Hypothalamus (tissue), 51 donors: ENCODE results near the gene HNRNPH1.
"Not testable (repeated sequence)": the region's sequence is repeated elsewhere in the genome, so short reads cannot be mapped to it uniquely, and the experiment has no call there.

Experiments
- DNase-seq, 51 donors: peaks; one replicate each; lab custom pipeline; 2025; lab: John Stamatoyannopoulos, UW

HNRNPH1 gene, protein sequence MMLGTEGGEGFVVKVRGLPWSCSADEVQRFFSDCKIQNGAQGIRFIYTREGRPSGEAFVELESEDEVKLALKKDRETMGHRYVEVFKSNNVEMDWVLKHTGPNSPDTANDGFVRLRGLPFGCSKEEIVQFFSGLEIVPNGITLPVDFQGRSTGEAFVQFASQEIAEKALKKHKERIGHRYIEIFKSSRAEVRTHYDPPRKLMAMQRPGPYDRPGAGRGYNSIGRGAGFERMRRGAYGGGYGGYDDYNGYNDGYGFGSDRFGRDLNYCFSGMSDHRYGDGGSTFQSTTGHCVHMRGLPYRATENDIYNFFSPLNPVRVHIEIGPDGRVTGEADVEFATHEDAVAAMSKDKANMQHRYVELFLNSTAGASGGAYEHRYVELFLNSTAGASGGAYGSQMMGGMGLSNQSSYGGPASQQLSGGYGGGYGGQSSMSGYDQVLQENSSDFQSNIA

DNA sequence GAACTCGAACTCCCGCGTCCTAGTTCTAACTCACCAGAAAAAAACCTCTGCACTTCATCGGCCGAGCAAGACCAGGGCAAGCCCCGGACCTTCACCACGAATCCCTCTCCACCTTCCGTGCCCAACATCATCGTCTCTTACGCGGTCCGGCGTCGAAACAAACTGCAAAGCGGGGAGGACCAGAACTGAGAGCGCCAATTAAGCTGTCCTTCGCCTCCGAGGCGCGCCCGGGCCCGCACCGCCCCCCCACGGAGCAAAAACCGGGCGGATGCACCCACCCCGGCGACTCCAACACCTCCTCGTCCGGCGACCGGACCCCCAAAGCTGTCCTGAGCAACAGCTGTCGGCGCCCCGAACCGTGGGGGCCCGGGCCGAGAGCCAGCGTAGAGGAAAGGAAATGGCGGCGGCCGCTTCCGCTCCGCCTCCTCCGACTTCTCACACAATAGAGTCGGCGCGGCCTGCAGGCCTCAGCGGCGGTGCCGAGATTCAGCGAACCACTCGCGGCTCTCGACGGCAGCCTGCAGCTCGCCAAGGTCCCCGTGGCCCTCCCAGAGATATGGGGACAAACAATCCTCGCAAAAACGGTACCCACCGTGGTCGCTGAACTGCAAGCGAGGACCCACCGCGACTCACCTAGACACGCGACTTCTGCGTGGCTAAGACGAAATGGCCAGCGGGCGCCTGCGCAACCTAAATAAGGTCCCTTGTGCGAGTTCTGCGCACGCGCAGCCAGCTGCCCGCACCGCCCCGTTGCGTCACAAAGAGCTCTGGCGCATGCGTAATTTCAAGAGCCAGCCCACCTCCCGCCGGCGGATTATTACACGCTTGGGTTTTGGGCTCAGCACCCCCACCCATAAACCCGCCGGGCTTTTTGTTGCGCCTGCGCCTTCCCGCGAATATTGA, at the start of gene HNRNPH1:
Gene HNRNPH1, minus strand, starts transcription at position 669 of the 903 bp plus-strand sequence. Its CDS starts 538 bp downstream, at position 131.
- peak; percentile 81 to 99 (median 97) for DNase-seq

DNA sequence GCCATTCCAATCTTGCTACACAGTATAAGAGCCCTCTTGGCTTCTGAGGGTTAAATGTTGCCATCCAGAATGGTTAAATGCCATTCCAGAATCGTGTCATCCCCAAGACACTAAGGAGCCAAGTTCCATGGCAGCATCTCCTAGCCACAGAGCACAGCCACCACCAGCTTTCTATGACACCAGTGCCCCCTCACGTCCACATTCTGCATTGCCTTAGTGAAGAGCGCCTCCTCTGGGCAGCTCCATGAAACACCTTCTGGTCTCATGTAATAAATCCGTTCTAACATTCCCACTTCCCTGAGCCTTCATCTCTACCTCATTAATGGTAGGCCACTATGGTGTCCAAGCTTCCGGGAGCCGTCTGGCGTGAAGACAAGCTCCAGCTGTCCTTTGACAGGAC, 44.9 kb upstream of the HNRNPH1 start:
- DNase-seq, result peak in 14 of 51 donors; percentile 4 to 33 (median 15)

DNA sequence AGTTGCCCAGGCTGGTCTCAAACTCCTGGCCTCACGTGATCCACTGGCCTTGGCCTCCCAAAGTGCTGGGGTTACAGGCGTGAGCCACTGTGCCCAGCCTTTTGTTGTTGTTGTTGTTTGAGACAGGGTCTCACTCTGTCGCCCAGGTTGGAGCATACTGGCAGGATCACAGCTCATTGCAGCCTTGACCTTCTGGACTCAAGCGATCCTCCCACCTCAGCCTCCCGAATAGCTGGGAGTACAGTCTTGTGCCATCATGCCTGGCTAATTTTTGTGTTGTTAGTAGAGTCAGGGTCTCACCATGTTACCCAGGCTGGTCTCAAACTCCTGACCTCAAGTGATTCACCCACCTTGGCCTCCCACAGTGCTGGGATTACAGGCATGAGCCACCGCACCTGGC, 38.2 kb upstream of the HNRNPH1 start:
- not testable (repeated sequence) for DNase-seq

DNA sequence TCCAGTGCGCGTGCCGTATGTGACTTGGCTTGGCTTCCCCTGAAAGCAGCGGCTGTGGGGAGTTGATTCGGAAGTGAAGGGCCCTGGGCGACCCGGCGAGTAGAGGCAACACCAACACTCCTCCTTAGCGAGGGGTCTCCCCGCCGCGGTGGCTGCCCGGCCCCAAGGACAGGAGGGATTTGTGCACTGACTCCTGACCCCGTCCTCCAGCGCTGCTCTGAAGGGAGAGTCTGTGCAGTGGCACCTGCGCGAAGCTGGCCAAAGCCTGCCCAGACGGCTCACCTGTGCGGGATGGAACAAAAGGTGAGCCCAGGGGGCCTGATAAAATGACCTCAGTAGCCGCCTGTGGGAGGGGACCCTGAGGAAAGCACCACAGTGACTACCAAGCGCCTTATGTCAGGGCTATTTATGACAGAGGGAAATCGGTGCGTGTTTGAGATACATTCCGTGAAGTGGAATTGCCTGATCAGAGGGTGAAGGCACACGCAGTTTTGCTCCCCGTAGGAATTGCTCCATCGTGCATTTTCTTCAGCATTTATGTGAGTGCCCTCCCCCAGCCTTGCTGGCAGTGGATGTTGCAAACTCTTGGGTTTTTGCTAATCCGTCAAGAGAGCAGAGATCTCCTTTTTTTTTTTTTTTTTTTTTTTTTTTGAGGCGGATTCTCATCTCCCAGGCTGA, 34.8 kb upstream of the HNRNPH1 start:
- peak in 1 of 51 donors; percentile 2 for DNase-seq

DNA sequence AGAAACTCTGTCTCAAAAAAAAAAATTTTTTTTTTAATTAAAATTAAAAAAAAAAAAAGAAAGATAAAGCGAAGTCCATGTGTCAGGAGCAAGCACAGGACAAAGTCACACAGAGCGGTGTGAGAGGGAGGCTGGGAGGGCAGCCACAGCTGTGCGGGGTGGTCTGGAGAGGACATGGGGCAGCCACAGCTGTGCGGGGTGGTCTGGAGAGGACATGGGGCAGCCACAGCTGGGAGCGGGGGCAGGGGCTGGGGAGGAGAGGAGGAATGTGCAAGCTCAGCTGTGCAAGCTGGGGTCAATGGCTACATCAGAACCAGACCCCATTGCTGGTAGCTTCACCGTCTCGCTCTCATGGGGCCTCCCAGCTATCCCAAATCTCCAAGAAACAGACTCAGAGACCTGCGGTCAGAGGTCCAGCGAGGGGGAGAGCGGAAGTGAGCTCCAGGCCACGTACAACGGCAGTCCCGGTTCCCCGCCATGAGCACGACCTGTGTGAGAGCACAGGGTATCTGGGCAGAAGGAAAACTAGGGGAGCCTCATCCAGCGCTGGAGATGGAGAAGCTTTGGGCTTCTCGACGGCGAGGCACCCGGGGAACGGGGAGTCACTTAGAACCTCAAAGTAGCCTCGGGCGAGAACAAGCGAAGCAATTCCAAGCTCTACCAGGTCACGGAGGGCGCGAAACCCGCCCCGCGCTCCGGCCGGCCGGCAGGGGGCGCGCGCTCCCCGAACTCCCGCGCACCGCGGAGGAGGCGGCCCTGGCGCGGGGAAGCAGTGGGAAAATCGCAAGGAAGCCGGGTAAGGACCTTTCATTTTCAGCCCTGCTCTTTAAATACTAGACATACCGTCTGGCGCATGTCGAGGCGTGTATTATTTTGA, 34.1 kb upstream of the HNRNPH1 start:
- DNase-seq, result not testable (repeated sequence)

DNA sequence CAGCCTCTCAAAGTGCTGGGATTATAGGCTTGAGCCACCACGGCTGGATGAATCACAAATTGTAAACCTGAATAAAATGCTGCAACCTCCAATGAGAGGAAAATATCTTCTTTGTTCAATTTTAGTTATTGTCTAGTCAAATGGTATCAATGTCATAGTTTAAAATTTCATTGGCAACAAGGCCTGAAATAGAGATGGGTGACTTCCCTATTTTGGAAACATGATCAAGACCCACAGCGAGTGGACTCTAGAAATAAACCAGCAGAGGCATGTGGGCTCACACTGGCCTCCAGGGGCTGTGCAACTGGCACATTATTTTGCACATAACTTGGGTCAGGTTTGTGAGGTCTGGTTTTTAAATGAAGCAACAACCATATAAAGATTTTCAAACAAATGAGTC, 29.7 kb upstream of the HNRNPH1 start:
- DNase-seq, result not testable (repeated sequence)

DNA sequence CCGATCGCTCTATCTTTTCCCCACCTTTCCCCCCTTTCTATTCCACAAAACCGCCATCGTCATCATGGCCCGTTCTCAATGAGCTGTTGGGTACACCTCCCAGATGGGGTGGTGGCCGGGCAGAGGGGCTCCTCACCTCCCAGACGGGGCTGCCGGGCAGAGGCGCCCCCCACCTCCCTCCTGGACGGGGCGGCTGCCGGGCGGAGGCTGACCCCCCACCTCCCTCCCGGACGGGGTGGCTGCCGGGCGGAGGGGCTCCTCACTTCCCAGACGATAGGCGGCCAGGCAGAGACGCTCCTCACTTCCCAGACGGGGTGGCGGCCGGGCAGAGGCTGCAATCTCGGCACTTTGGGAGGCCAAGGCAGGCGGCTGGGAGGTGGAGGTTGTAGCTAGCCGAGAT, 26.8 kb upstream of the HNRNPH1 start:
- not testable (repeated sequence) for DNase-seq

DNA sequence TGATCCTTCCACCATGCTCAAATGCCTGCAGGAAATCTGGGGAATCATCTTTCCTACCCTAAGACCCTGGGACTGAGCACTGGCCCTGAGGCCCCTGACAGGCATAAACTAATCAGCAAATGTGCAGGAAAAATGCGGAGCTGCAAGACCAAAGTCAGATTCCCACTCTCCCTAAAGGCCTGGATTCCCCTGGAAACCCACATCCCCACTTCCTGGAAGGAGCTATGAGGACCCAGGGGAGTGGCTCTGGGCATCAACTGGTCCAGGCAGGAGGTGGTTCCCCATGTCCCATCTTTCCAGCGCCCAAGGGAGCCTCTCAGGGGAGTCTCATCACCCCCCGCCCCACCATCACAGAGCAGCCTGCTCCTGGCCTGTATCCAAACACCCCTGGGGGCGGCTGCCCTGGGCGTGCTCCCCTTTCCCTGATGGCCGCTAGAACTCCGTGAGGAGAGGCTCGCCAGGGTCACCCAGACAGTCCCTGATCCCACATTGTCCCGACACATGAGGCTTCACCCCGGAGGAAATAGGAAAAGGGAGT, 25.8 kb upstream of the HNRNPH1 start:
- not testable (repeated sequence) for DNase-seq

DNA sequence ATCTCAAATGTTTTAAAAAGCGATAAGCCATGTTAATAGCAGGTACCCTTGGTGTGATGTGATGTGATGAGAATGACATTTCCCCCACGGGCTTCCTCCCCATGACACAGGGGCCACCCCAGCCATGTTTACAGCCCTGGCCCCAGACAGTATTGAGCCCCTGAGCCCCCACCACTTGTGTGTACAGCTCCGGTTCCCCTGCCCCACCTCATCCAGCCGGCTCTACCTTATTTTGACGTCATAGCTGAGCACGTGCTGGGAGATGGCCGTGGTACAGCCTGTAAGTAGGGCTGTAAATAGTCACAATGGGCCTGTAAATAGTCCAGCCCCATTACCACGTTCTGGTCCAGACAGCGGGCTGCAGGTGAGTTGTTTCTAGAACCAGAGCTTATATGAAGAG, 24.9 kb upstream of the HNRNPH1 start:
- DNase-seq, result no peak

DNA sequence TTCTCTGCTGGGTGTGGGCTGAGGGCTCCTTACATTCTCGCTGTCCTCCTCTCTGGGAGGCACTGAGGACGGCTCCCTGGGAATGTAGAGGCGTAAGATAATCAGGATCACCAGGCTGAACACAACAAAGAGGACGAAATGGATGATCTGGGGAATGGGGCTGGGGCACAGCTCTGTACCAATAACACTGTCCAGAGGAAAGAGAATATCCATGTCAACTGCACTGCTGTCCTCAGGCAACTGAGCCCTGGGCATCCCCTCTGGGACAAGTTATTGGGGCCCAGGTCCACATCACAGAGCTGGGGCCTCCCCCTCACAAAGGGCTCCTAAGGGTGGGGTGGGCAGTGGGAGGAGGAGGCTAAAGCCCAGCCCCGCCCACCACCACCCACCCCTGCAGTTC, 21.3 kb upstream of the HNRNPH1 start:
- not testable (repeated sequence) for DNase-seq

DNA sequence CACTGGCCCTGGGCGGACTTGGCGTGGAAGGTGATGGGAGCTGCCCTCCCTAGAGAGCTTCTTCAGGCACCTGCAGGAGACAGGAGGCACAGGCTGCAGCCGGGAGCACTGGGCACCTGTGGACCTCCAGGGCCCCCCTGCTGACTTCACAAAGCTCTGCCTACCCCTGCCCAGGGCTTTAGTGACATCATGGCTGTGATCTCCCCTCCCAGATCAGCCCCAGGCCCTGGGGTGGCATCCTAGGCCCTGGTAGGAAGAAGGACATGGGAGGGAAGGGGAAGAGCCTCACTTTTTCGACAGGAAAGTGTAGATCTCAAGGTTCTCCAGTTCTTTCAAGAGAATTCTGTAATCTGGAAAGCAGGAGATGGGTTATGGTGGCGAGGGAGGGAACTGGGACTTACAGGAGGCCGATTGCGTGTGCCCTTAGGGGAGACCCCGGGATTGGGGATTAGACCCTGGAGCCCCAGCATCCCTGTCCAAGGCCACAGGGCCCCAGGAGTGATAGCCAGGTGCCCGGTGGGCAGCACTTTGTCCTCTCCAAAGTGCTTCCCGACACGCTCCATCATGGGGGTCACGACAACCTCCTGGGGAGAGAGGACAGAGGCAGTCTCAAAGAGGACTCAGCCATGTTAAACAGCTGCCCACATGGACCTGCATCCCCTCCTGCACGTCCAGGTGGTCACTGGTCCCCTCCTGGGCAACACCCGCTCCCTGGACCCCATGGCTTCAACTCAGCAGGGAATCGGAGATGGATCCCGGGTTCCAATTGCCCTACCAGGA, 19.9 kb upstream of the HNRNPH1 start:
- DNase-seq, result not testable (repeated sequence)

DNA sequence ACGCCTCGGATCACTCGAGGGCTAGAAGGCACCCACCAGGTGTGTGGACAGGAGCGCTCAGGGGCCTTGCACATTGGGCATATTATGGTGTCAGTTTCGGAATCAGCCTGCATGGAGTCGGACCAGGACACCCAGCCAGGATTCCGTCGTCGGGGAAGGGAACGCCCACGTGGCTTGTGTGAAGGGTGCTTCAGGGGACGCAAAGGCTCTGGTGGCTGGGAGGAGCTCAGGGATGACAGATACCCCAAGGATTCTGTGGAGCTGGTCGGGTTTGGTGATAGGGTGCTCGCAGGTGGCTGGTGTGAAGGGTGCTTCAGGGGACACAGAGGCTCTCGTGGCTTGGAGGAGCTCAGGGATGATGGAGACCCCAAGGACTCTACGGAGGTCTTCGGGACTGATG, 19.2 kb upstream of the HNRNPH1 start:
- not testable (repeated sequence) for DNase-seq

DNA sequence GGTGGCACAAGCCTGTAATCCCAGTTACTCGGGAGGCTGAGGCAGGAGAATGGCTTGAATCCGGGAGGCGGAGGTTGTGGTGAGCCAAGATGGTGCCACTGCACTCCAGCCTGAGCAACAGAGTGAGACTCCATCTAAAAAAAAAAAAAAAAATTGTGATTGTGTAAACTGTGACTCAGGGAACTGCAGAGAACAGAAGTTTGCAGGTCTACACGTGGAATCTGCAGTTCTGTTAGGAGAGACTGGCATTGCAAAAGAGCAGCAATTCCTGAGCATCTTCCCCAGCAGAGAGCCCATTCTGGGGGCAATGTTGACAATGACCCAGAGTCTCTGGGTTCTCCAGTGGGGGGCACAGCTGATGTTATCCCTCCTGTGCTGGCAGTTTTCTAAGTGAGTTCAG, 18.3 kb upstream of the HNRNPH1 start:
- DNase-seq, result not testable (repeated sequence)

DNA sequence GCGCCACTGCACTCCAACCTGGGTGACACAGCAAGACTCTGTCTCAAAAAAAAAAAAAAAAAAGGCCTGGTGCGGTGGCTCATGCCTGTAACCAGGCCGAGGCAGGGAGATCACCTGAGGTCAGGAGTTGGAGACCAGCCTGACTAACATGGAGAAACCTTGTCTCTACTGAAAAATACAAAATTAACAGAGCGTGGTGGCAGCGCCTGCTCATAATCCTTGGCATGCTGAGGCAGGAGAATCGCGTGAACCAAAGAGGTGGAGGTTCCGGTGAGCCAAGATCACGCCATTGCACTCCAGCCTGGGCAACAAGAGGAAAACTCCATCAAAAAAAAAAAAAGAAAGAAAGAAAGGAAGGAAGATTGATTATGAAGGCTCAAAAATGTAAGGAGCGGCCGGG, 15.8 kb upstream of the HNRNPH1 start:
- not testable (repeated sequence) for DNase-seq

DNA sequence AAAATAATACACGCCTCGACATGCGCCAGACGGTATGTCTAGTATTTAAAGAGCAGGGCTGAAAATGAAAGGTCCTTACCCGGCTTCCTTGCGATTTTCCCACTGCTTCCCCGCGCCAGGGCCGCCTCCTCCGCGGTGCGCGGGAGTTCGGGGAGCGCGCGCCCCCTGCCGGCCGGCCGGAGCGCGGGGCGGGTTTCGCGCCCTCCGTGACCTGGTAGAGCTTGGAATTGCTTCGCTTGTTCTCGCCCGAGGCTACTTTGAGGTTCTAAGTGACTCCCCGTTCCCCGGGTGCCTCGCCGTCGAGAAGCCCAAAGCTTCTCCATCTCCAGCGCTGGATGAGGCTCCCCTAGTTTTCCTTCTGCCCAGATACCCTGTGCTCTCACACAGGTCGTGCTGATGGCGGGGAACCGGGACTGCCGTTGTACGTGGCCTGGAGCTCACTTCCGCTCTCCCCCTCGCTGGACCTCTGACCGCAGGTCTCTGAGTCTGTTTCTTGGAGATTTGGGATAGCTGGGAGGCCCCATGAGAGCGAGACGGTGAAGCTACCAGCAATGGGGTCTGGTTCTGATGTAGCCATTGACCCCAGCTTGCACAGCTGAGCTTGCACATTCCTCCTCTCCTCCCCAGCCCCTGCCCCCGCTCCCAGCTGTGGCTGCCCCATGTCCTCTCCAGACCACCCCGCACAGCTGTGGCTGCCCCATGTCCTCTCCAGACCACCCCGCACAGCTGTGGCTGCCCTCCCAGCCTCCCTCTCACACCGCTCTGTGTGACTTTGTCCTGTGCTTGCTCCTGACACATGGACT, 11.1 kb upstream of the HNRNPH1 start:
- DNase-seq, result not testable (repeated sequence)

DNA sequence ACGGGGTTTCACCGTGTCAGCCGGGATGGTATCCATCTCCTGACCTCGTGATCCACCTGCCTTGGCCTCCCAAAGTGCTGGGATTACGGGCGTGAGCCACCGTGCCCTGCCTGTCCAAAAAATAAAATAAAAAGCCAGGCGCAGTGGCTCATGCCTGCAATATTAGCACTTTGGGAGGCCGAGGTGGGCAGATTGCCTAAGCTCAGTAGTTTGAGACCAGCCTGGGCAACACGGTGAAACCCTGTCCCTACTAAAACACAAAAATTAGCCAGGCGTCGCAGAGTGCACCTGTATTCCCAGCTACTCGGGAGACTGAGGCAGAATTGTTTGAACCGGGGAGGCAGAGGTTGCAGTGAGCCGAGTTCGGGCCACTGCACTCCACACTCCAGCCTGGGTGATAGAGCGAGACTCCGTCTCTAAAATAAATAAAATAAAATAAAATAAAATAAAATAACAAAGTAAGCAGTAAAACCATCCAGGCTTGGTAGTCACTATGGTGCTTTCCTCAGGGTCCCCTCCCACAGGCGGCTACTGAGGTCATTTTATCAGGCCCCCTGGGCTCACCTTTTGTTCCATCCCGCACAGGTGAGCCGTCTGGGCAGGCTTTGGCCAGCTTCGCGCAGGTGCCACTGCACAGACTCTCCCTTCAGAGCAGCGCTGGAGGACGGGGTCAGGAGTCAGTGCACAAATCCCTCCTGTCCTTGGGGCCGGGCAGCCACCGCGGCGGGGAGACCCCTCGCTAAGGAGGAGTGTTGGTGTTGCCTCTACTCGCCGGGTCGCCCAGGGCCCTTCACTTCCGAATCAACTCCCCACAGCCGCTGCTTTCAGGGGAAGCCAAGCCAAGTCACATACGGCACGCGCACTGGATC, 10.3 kb upstream of the HNRNPH1 start:
- DNase-seq, result not testable (repeated sequence)

DNA sequence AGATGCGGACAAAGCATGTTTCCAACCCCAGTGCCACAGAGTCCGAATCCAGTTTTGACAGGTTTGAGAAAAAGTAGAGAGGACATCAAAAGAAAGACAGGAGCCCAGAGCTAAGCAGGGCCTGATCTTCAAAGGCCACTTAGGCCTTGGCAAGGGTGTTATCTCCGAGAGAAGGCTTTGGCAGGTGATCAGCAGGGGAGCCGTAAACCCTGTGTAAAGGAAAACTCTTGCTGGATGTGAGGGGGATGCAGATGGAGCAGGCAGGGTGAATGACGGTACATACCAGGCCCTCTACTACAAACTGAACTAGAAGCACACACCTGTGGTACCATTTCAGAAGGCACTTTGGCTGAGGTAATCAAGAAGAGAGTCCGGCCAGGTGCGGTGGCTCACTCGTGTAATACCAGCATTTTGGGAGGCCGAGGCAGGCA, 1.4 kb upstream of the HNRNPH1 start:
- no peak for DNase-seq
